Breast epithelium (tissue), 4 donors: Measurements from ENCODE around the gene ZNF416. TPM values are rescaled to one million over a fixed set of nuclear protein-coding genes. Genes with fewer than 3 reads are reported as not detected.

Source experiments
- DNase-seq, 2 donors: peaks; one replicate each; pipeline ENCODE4 v3.0.0-alpha.2; 2019; ENCODE audit warnings: low spot score in 2 of 2
- H3K27ac ChIP-seq, 2 donors: fragments of 200-600 bp; sonication (generic) in 1 of 2; one replicate each; pipeline ENCODE4 v1.5.1; 2016 to 2019; ENCODE audit warnings: mild to moderate bottlenecking in 1 of 2
- H3K27me3 ChIP-seq, 2 donors: fragments of 200-600 bp; sonication (generic) in 1 of 2; one replicate each; pipeline versions ENCODE4 v1.5.1 to v1.6.0; 2017 to 2019; ENCODE audit warnings: control low read depth in 1 of 2, mild to moderate bottlenecking in 1 of 2
- H3K36me3 ChIP-seq: fragments of 200-600 bp; one replicate; pipeline ENCODE4 v1.5.1; 2019
- H3K4me1 ChIP-seq, 2 donors: fragments of 200-600 bp; sonication (generic); one replicate each; pipeline ENCODE4 v1.5.1; 2016 to 2019; ENCODE audit warnings: control low read depth in 1 of 2
- H3K4me3 ChIP-seq, 3 donors: fragments of 200-600 bp; sonication (generic); 1 replicate in 2 of 3; 2 replicates in 1 of 3; pipeline ENCODE4 v1.5.1; 2016 to 2019; ENCODE audit warnings: mild to moderate bottlenecking in 3 of 3, moderate library complexity in 2 of 3
- H3K9me3 ChIP-seq, 2 donors: fragments of 200-600 bp; sonication (generic) in 1 of 2; one replicate each; pipeline ENCODE4 v1.5.1; 2016 to 2019; ENCODE audit warnings: control low read depth in 1 of 2
- CTCF ChIP-seq, 3 donors: fragments of 450-650 bp; IDR thresholded peaks; one replicate each; pipeline ENCODE4 v1.5.1; 2016 to 2017; ENCODE audit warnings: antibody characterized with exemption in 3 of 3, mild to moderate bottlenecking in 3 of 3, moderate library complexity in 3 of 3
- POLR2A ChIP-seq: fragments of 450-650 bp; IDR thresholded peaks from one replicate; pipeline ENCODE4 v1.6.1; 2016; ENCODE audit warnings: antibody characterized with exemption, mild to moderate bottlenecking, moderate library complexity
- POLR2AphosphoS5 ChIP-seq, 3 donors: sonication (generic); formaldehyde crosslinking; IDR thresholded peaks; one replicate each; pipeline ENCODE4 v1.6.1; 2017; ENCODE audit warnings: antibody characterized with exemption in 3 of 3
- intact Hi-C: fragments of 100-400 bp; cut with DNase I; formaldehyde crosslinking; loops from one replicate; pipeline ENCODE4 v1.15.1; 2023; ENCODE audit warnings: low total_unique reads
- total RNA-seq, 3 donors: library from RNA; depleted of rRNA; stranded (reverse); fragments of >200 nt; gene quantifications; one replicate each; pipeline ENCODE4 v1.1.0, GENCODE V29; 2016

The ZNF416 gene
- total RNA-seq, 3 donors from 2014 or later, result 2.7 to 6.4 (median 6.2) TPM

GRCh38 chr19:57546513-57546912, 32.2 kb downstream of the ZNF416 start:
- intact Hi-C loops, result no loop called here
- H3K4me3 ChIP-seq, result peak overlapping the region in 1 of 3 donors; percentile 44
- peaks cover 95 to 100% of the 10 kb centered on the region in 2 donors for H3K9me3 ChIP-seq

GRCh38 chr19:57537953-57538547, 40.7 kb downstream of the ZNF416 start:
- no peak for TF ChIP-seq POLR2A
- TF ChIP-seq CTCF (IDR thresholded peaks at IDR 0.05), result no peak
- no peak for TF ChIP-seq POLR2AphosphoS5 (IDR thresholded peaks at IDR 0.05)
- Histone ChIP-seq H3K27ac (no peak overlapping the region), H3K4me3 (peak overlapping the region in 1 of 3 donors; percentile 36), H3K36me3 (peaks cover 50% of the 10 kb centered on the region), H3K27me3 (no peaks in the 10 kb centered on the region), H3K4me1 (no peaks in the 10 kb centered on the region), H3K9me3 (peaks cover 96 to 100% of the 10 kb centered on the region in 2 donors)
- no peak for DNase-seq
- intact Hi-C loops, result no loop called here

More at GRCh38 chr19:57546513-57546912, 32.2 kb downstream of the ZNF416 start:
- Histone ChIP-seq H3K27ac (no peak overlapping the region), H3K4me1 (no peaks in the 10 kb centered on the region), H3K27me3 (no peaks in the 10 kb centered on the region), H3K36me3 (peaks cover 64% of the 10 kb centered on the region)
- no peak for DNase-seq
- TF ChIP-seq POLR2AphosphoS5 (IDR thresholded peaks at IDR 0.05), result no peak
- no peak for TF ChIP-seq CTCF (IDR thresholded peaks at IDR 0.05)
- no peak for TF ChIP-seq POLR2A

- Histone ChIP-seq H3K36me3 (peaks cover 11% of the 10 kb centered on the region), H3K4me1 (no peaks in the 10 kb centered on the region), H3K9me3 (peaks cover 30% of the 10 kb centered on the region in 2 donors), H3K27ac (peak within 1 kb of the TSS; percentile 74 to 81), H3K4me3 (peak within 1 kb of the TSS; percentile 67 to 98 (median 86)), H3K27me3 (no peaks in the 10 kb centered on the region)
- TF ChIP-seq POLR2A (no peak), POLR2AphosphoS5 (IDR thresholded peaks at IDR 0.05) (peak; percentile 65 to 70 (median 67)), CTCF (IDR thresholded peaks at IDR 0.05) (peak in 2 of 3 donors; percentile 9 to 30)
- intact Hi-C loops, result no loop called here
- DNase-seq, result peak; percentile 85 to 87
These were observed 51.4 kb downstream of the ZNF416 start, which contains the start of gene ZNF549 for GRCh38 chr19:57527136-57527881. TSS of gene ZNF549 (plus strand) at chr19:57527356. CDS start at chr19:57527574, 218 bp downstream.

Other genes with a start within 250 kb of the ZNF416 start
- gene ZNF304, start 227.6 kb downstream of the ZNF416 start, total RNA-seq, result 10 to 100 TPM in 1 of 3 donors, 1 to 10 TPM in 2; 7.5 to 13.6 (median 8.2) TPM
- 10 to 100 TPM; 16.7 to 23.2 (median 20.2) TPM for gene TRAPPC2B, start 215.4 kb downstream of the ZNF416 start, total RNA-seq
- 1 to 10 TPM; 1.6 to 3.8 (median 2.4) TPM for gene ZNF547, start 215.4 kb downstream of the ZNF416 start, total RNA-seq
- gene ZNF548, start 189.1 kb downstream of the ZNF416 start, total RNA-seq, result 10 to 100 TPM; 23.6 to 34.5 (median 31.8) TPM
- gene ZNF17, start 167.8 kb downstream of the ZNF416 start, total RNA-seq, result 10 to 100 TPM; 10.5 to 22.0 (median 11.2) TPM
- gene ZNF749, start 143.6 kb downstream of the ZNF416 start, total RNA-seq, result 10 to 100 TPM in 1 of 3 donors, 1 to 10 TPM in 2; 3.4 to 11.1 (median 8.5) TPM
- 1 to 10 TPM in 2 of 3 donors, under 1 TPM in 1; 0.96 to 2.5 (median 2.0) TPM for gene VN1R1, start 121.8 kb downstream of the ZNF416 start, total RNA-seq
- gene ZNF772, start 101.3 kb downstream of the ZNF416 start, total RNA-seq, result 10 to 100 TPM in 2 of 3 donors, 1 to 10 TPM in 1; 8.5 to 26.9 (median 19.7) TPM
- 10 to 100 TPM; 10.2 to 13.0 (median 12.5) TPM for gene ZNF419, start 91.2 kb downstream of the ZNF416 start, total RNA-seq
- gene ZNF773, start 79.0 kb downstream of the ZNF416 start, total RNA-seq, result 10 to 100 TPM in 2 of 3 donors, 1 to 10 TPM in 1; 9.3 to 26.2 (median 12.8) TPM
- gene ZNF549, start 51.6 kb downstream of the ZNF416 start, total RNA-seq, result 10 to 100 TPM in 1 of 3 donors, 1 to 10 TPM in 2; 3.7 to 11.6 (median 7.9) TPM
- gene ZNF550, start 19.0 kb downstream of the ZNF416 start, total RNA-seq, result 10 to 100 TPM in 2 of 3 donors, 1 to 10 TPM in 1; 5.4 to 15.5 (median 15.1) TPM
- gene ZIK1, start 5.2 kb upstream of the ZNF416 start, total RNA-seq, result 1 to 10 TPM; 2.2 to 8.9 (median 6.9) TPM
- gene ZNF530, start 21.0 kb upstream of the ZNF416 start, total RNA-seq, result 1 to 10 TPM; 2.9 to 6.9 (median 5.3) TPM
- 10 to 100 TPM; 18.2 to 31.6 (median 18.4) TPM for gene ZNF134, start 35.3 kb upstream of the ZNF416 start, total RNA-seq
- gene ZNF211, start 54.3 kb upstream of the ZNF416 start, total RNA-seq, result 10 to 100 TPM in 2 of 3 donors, 1 to 10 TPM in 1; 8.2 to 23.1 (median 16.4) TPM
- not detected for gene ZSCAN4, start 90.0 kb upstream of the ZNF416 start, total RNA-seq
- 10 to 100 TPM in 2 of 3 donors, 1 to 10 TPM in 1; 7.4 to 28.0 (median 19.3) TPM for gene ZNF551, start 103.1 kb upstream of the ZNF416 start, total RNA-seq
- gene ZNF154, start 130.3 kb upstream of the ZNF416 start, total RNA-seq, result 1 to 10 TPM in 2 of 3 donors, under 1 TPM in 1; 0.96 to 7.8 (median 6.2) TPM
- gene ZNF671, start 148.7 kb upstream of the ZNF416 start, total RNA-seq, result 10 to 100 TPM in 1 of 3 donors, 1 to 10 TPM in 2; 4.0 to 13.5 (median 7.9) TPM
- gene ZNF776, start 167.9 kb upstream of the ZNF416 start, total RNA-seq, result 10 to 100 TPM in 2 of 3 donors, 1 to 10 TPM in 1; 8.5 to 31.8 (median 21.0) TPM
- gene ZNF586, start 190.8 kb upstream of the ZNF416 start, total RNA-seq, result 10 to 100 TPM in 2 of 3 donors, 1 to 10 TPM in 1; 9.9 to 40.5 (median 13.4) TPM
- gene ZNF552, start 236.0 kb upstream of the ZNF416 start, total RNA-seq, result 10 to 100 TPM in 2 of 3 donors, 1 to 10 TPM in 1; 4.0 to 71.4 (median 54.9) TPM